ENCODE measurements around the gene KANSL1L.

Gene KANSL1L

GRCh38 chr2:210199854-210200253, 28.6 kb upstream of the KANSL1L start:
- DNase-seq (ENCODE audit: low spot score), result no peak
- TF ChIP-seq CTCF (IDR thresholded peaks at IDR 0.05; ENCODE audit: borderline replicate concordance, control extremely low read depth, extremely low read depth, insufficient read depth, missing control alignments), result no peak
- in situ Hi-C loops (cut with MboI; ENCODE audit: low sequenced_read_pairs, unreplicated experiment), result loop anchor here (10.0 kb wide), 1 partner anchor 115 kb away; no protein-coding TSS in a partner anchor

- in situ Hi-C loops (cut with MboI; ENCODE audit: low sequenced_read_pairs, unreplicated experiment), result loop anchor here (10.0 kb wide), 1 partner anchor 114 kb away; no protein-coding TSS in a partner anchor
- TF ChIP-seq CTCF (IDR thresholded peaks at IDR 0.05; ENCODE audit: borderline replicate concordance, control extremely low read depth, extremely low read depth, insufficient read depth, missing control alignments), result peak; percentile 46
- peak; percentile 10 for DNase-seq (ENCODE audit: low spot score)
These were observed 28.1 kb upstream of the KANSL1L start for GRCh38 chr2:210199186-210199765.

- no peak for DNase-seq (ENCODE audit: low spot score)
- in situ Hi-C loops (cut with MboI; ENCODE audit: low sequenced_read_pairs, unreplicated experiment), result loop anchor here (10.0 kb wide), 1 partner anchor 114 kb away; no protein-coding TSS in a partner anchor
- no peak for TF ChIP-seq CTCF (IDR thresholded peaks at IDR 0.05; ENCODE audit: borderline replicate concordance, control extremely low read depth, extremely low read depth, insufficient read depth, missing control alignments)
These were observed 27.1 kb upstream of the KANSL1L start for GRCh38 chr2:210198326-210198725.

- DNase-seq (ENCODE audit: low spot score), result no peak
- in situ Hi-C loops (cut with MboI; ENCODE audit: low sequenced_read_pairs, unreplicated experiment), result loop anchor here (10.0 kb wide), 1 partner anchor 113 kb away; no protein-coding TSS in a partner anchor
- no peak for TF ChIP-seq CTCF (IDR thresholded peaks at IDR 0.05; ENCODE audit: borderline replicate concordance, control extremely low read depth, extremely low read depth, insufficient read depth, missing control alignments)
These were observed 26.5 kb upstream of the KANSL1L start for GRCh38 chr2:210197720-210198119.

- peak; percentile 21 for DNase-seq (ENCODE audit: low spot score)
- peak; percentile 38 for TF ChIP-seq CTCF (IDR thresholded peaks at IDR 0.05; ENCODE audit: borderline replicate concordance, control extremely low read depth, extremely low read depth, insufficient read depth, missing control alignments)
- in situ Hi-C loops (cut with MboI; ENCODE audit: low sequenced_read_pairs, unreplicated experiment), result loop anchor here (10.0 kb wide), 1 partner anchor 110 kb away; no protein-coding TSS in a partner anchor
These were observed 24.1 kb upstream of the KANSL1L start for GRCh38 chr2:210195101-210195852.

- in situ Hi-C loops (cut with MboI; ENCODE audit: low sequenced_read_pairs, unreplicated experiment), result loop anchor here (5.0 to 10.0 kb wide), 2 partner anchors 106 to 213 kb away; no protein-coding TSS in a partner anchor
- DNase-seq (ENCODE audit: low spot score), result no peak
- TF ChIP-seq CTCF (IDR thresholded peaks at IDR 0.05; ENCODE audit: borderline replicate concordance, control extremely low read depth, extremely low read depth, insufficient read depth, missing control alignments), result no peak
These were observed 19.1 kb upstream of the KANSL1L start for GRCh38 chr2:210190345-210190744.

Measured in GM13976 (cell line).